Muscle layer of colon (tissue), 2 donors: ENCODE results near the gene LCA5.
"Not testable (repeated sequence)": the region's sequence is repeated elsewhere in the genome, so short reads cannot be mapped to it uniquely, and the experiment has no call there.

Experiments
- H3K27ac ChIP-seq: one replicate; pipeline ENCODE4 v1.7.0; 2013; ENCODE audit warnings: low read depth, mild to moderate bottlenecking, low read length, moderate library complexity
- H3K27me3 ChIP-seq, 2 donors: one replicate each; pipeline ENCODE4 v1.7.0; 2013; ENCODE audit warnings: low read length in 2 of 2, mild to moderate bottlenecking in 2 of 2; ENCODE audit not compliant: insufficient read depth in 2 of 2, control insufficient read depth in 1 of 2
- H3K36me3 ChIP-seq: one replicate; pipeline ENCODE4 v1.7.0; 2013; ENCODE audit warnings: mild to moderate bottlenecking, low read length; ENCODE audit not compliant: insufficient read depth
- H3K4me1 ChIP-seq: one replicate; pipeline ENCODE4 v1.7.0; 2013; ENCODE audit warnings: mild to moderate bottlenecking, low read length; ENCODE audit not compliant: insufficient read depth
- H3K4me3 ChIP-seq, 2 donors: one replicate each; pipeline ENCODE4 v1.7.0; 2013; ENCODE audit warnings: low read length in 2 of 2, low read depth in 1 of 2, mild to moderate bottlenecking in 1 of 2, moderate library complexity in 1 of 2
- H3K9ac ChIP-seq: one replicate; pipeline ENCODE4 v1.7.0; 2013; ENCODE audit warnings: low read length
- H3K9me3 ChIP-seq: one replicate; pipeline ENCODE4 v1.7.0; 2013; ENCODE audit warnings: mild to moderate bottlenecking, low read length
- donor health status: abdominal sarcoma.
- donor health status: Adenocarcinoma of cecum.

LCA5 gene

GRCh38 chr6:79529567-79529966, 7.7 kb downstream of the LCA5 start:
- not testable (repeated sequence) for H3K27ac ChIP-seq, H3K27me3 ChIP-seq, H3K4me1 ChIP-seq, H3K4me3 ChIP-seq, H3K9ac ChIP-seq, H3K36me3 ChIP-seq, H3K9me3 ChIP-seq

GRCh38 chr6:79526897-79527296, 10.3 kb downstream of the LCA5 start:
- H3K4me3 ChIP-seq = no peak overlapping the region
- no peaks in the 10 kb centered on the region for H3K9me3 ChIP-seq
- no peaks in the 10 kb centered on the region for H3K4me1 ChIP-seq
- H3K27ac ChIP-seq = no peak overlapping the region
- no peaks in the 10 kb centered on the region for H3K27me3 ChIP-seq
- H3K36me3 ChIP-seq = no peaks in the 10 kb centered on the region
- no peak overlapping the region for H3K9ac ChIP-seq

- H3K9me3 ChIP-seq = no peaks in the 10 kb centered on the region
- no peak overlapping the region for H3K27ac ChIP-seq
- H3K4me3 ChIP-seq = no peak overlapping the region
- no peaks in the 10 kb centered on the region for H3K27me3 ChIP-seq
- no peaks in the 10 kb centered on the region for H3K36me3 ChIP-seq
- no peaks in the 10 kb centered on the region for H3K4me1 ChIP-seq
- H3K9ac ChIP-seq = no peak overlapping the region
These were observed 11.7 kb downstream of the LCA5 start for GRCh38 chr6:79525272-79526100.

- no peaks in the 10 kb centered on the region for H3K36me3 ChIP-seq
- H3K9me3 ChIP-seq = no peaks in the 10 kb centered on the region
- H3K4me3 ChIP-seq = no peak overlapping the region
- no peaks in the 10 kb centered on the region for H3K27me3 ChIP-seq
- H3K27ac ChIP-seq = no peak overlapping the region
- no peak overlapping the region for H3K9ac ChIP-seq
- H3K4me1 ChIP-seq = no peaks in the 10 kb centered on the region
These were observed 13.2 kb downstream of the LCA5 start for GRCh38 chr6:79524065-79524464.

- no peaks in the 10 kb centered on the region for H3K4me1 ChIP-seq
- H3K27me3 ChIP-seq = no peaks in the 10 kb centered on the region
- H3K36me3 ChIP-seq = no peaks in the 10 kb centered on the region
- no peaks in the 10 kb centered on the region for H3K9me3 ChIP-seq
- H3K27ac ChIP-seq = no peak overlapping the region
- no peak overlapping the region for H3K9ac ChIP-seq
- H3K4me3 ChIP-seq = no peak overlapping the region
These were observed 14.6 kb downstream of the LCA5 start for GRCh38 chr6:79522609-79523008.

- Histone ChIP-seq H3K4me1 (no peaks in the 10 kb centered on the region), H3K36me3 (no peaks in the 10 kb centered on the region), H3K9ac (no peak overlapping the region), H3K27ac (no peak overlapping the region), H3K4me3 (no peak overlapping the region), H3K27me3 (no peaks in the 10 kb centered on the region), H3K9me3 (no peaks in the 10 kb centered on the region)
These were observed 16.7 kb downstream of the LCA5 start for GRCh38 chr6:79520534-79520933.

- no peaks in the 10 kb centered on the region for H3K27me3 ChIP-seq
- H3K4me1 ChIP-seq = no peaks in the 10 kb centered on the region
- H3K36me3 ChIP-seq = no peaks in the 10 kb centered on the region
- no peak overlapping the region for H3K9ac ChIP-seq
- no peak overlapping the region for H3K4me3 ChIP-seq
- H3K9me3 ChIP-seq = no peaks in the 10 kb centered on the region
- H3K27ac ChIP-seq = no peak overlapping the region
These were observed 18.4 kb downstream of the LCA5 start for GRCh38 chr6:79518842-79519241.

- no peak overlapping the region for H3K27ac ChIP-seq
These were observed 21.8 kb downstream of the LCA5 start for GRCh38 chr6:79515436-79515835.

GRCh38 chr6:79513111-79513510, 24.1 kb downstream of the LCA5 start:
- peaks cover 12% of the 10 kb centered on the region for H3K36me3 ChIP-seq
- H3K9me3 ChIP-seq = no peaks in the 10 kb centered on the region
- no peak overlapping the region for H3K27ac ChIP-seq
- H3K9ac ChIP-seq = no peak overlapping the region
- no peaks in the 10 kb centered on the region for H3K4me1 ChIP-seq
- H3K4me3 ChIP-seq = no peak overlapping the region
- no peaks in the 10 kb centered on the region for H3K27me3 ChIP-seq

More at GRCh38 chr6:79515436-79515835, 21.8 kb downstream of the LCA5 start:
- no peak overlapping the region for H3K9ac ChIP-seq
- no peaks in the 10 kb centered on the region for H3K9me3 ChIP-seq
- peaks cover 12% of the 10 kb centered on the region for H3K36me3 ChIP-seq
- H3K4me1 ChIP-seq = no peaks in the 10 kb centered on the region
- H3K27me3 ChIP-seq = no peaks in the 10 kb centered on the region
- H3K4me3 ChIP-seq = no peak overlapping the region

GRCh38 chr6:79512014-79512413, 25.2 kb downstream of the LCA5 start:
- Histone ChIP-seq H3K4me1 (no peaks in the 10 kb centered on the region), H3K36me3 (peaks cover 17% of the 10 kb centered on the region), H3K27ac (no peak overlapping the region), H3K9me3 (no peaks in the 10 kb centered on the region), H3K9ac (no peak overlapping the region), H3K27me3 (no peaks in the 10 kb centered on the region), H3K4me3 (no peak overlapping the region)

- no peak overlapping the region for H3K27ac ChIP-seq
- peaks cover 17% of the 10 kb centered on the region for H3K36me3 ChIP-seq
- no peaks in the 10 kb centered on the region for H3K9me3 ChIP-seq
- no peaks in the 10 kb centered on the region for H3K4me1 ChIP-seq
- no peaks in the 10 kb centered on the region for H3K27me3 ChIP-seq
- H3K4me3 ChIP-seq = no peak overlapping the region
- H3K9ac ChIP-seq = no peak overlapping the region
These were observed 26.5 kb downstream of the LCA5 start for GRCh38 chr6:79510707-79511106.

GRCh38 chr6:79506251-79506650, 31.0 kb downstream of the LCA5 start:
- Histone ChIP-seq H3K27ac (no peak overlapping the region), H3K4me1 (no peaks in the 10 kb centered on the region), H3K9me3 (no peaks in the 10 kb centered on the region), H3K36me3 (peaks cover 5% of the 10 kb centered on the region), H3K4me3 (no peak overlapping the region), H3K27me3 (no peaks in the 10 kb centered on the region), H3K9ac (no peak overlapping the region)
